Activated B cell treated with CpG ODN at 0.5 μM for 24 hours (primary cell): ENCODE data around the gene KLF5. TPM values are rescaled to one million over a fixed set of nuclear protein-coding genes. Genes with fewer than 3 reads are reported as not detected.

ENCODE experiments used
- ATAC-seq: fragments of 200-7000 bp; cut with Tn5 transposase; one replicate; pipeline ENCODE4 v1.10.0; 2021; ENCODE audit warnings: low read depth, mild to moderate bottlenecking, moderate library complexity
- CTCF ChIA-PET: fragments of 350-600 bp; sonication (Branson Sonifier 250); formaldehyde crosslinking; loops from one replicate; lab custom pipeline; 2021; ENCODE audit warnings: antibody characterized with exemption; lab: Charles Lee
- POLR2A ChIA-PET: fragments of 350-600 bp; sonication (Branson Sonifier 250); formaldehyde crosslinking; loops from one replicate; lab custom pipeline; 2021; ENCODE audit warnings: antibody characterized with exemption; lab: Charles Lee
- DNase-seq: peaks from one replicate; pipeline ENCODE4 v3.0.0; 2022
- H3K27ac Mint-ChIP-seq: one replicate; pipeline ENCODE4 v1.8.0; 2020; ENCODE audit warnings: mixed read lengths
- H3K27me3 Mint-ChIP-seq: one replicate; pipeline ENCODE4 v1.8.0; 2021; ENCODE audit warnings: mixed read lengths
- H3K36me3 Mint-ChIP-seq: one replicate; pipeline ENCODE4 v1.8.0; 2021; ENCODE audit warnings: low read depth, mixed read lengths
- H3K4me1 Mint-ChIP-seq: one replicate; pipeline ENCODE4 v1.8.0; 2021; ENCODE audit warnings: mixed read lengths
- H3K4me3 Mint-ChIP-seq: one replicate; pipeline ENCODE4 v1.8.0; 2020; ENCODE audit warnings: mild to moderate bottlenecking, mixed read lengths
- H3K9me3 Mint-ChIP-seq: one replicate; pipeline ENCODE4 v1.8.0; 2020; ENCODE audit warnings: mixed read lengths
- intact Hi-C: fragments of 100-400 bp; cut with micrococcal nuclease; formaldehyde crosslinking; loops from one replicate; pipeline ENCODE4 v1.15.1; 2024
- total RNA-seq: library from RNA; stranded (reverse); gene quantifications from 2 replicates; pipeline ENCODE4 v1.2.3, GENCODE V29; 2022
- TF ChIP-seq, protein P1 (sequence below): fragments of 200-600 bp; IDR thresholded peaks from one replicate; pipeline ENCODE4 v1.8.0; 2022; ENCODE audit warnings: antibody characterized with exemption, mild to moderate bottlenecking

The KLF5 gene
- total RNA-seq, 1 donor from 2014 or later: 0.35 TPM

DNA sequence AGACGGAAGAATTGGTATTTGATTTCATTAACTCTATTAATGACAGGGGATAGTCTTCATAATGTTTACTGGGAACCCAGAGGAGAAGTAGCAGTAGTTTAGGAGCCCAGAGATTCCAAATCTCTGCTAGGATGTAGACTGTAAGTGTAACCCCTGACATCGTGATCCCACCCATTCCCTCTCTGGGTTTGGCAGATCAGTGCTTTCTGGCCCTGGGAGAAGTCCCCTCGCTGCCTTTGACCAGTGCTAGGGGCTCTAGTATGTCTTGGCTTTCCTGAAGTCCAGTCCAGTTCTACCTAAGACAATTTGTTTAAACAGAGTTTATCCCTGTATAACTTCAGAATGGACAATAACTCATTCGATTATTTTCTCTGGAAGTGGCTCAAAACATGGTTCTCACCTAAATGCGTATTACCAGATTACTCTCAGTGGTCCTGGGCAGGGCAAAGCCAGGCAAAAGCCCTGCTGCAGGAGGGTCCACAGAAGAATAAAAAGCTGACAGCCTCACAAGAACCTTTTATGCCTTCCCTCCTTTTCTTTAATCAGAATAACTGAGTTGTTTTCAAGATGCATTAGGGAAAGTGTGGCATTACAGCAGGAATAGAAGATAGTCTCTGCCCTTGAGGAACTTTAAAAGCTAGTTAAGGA, 11.8 kb downstream of the KLF5 start:
- Mint-ChIP-seq H3K27me3 (no peaks in the 10 kb centered on the region), H3K9me3 (no peaks in the 10 kb centered on the region), H3K27ac (no peak overlapping the region), H3K4me3 (no peak overlapping the region), H3K36me3 (no peaks in the 10 kb centered on the region), H3K4me1 (no peaks in the 10 kb centered on the region)
- intact Hi-C loops: no loop called here
- CTCF ChIA-PET: no interaction called here
- TF ChIP-seq, protein P1, sequence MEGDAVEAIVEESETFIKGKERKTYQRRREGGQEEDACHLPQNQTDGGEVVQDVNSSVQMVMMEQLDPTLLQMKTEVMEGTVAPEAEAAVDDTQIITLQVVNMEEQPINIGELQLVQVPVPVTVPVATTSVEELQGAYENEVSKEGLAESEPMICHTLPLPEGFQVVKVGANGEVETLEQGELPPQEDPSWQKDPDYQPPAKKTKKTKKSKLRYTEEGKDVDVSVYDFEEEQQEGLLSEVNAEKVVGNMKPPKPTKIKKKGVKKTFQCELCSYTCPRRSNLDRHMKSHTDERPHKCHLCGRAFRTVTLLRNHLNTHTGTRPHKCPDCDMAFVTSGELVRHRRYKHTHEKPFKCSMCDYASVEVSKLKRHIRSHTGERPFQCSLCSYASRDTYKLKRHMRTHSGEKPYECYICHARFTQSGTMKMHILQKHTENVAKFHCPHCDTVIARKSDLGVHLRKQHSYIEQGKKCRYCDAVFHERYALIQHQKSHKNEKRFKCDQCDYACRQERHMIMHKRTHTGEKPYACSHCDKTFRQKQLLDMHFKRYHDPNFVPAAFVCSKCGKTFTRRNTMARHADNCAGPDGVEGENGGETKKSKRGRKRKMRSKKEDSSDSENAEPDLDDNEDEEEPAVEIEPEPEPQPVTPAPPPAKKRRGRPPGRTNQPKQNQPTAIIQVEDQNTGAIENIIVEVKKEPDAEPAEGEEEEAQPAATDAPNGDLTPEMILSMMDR: no peak
- DNase-seq: no peak
- ATAC-seq: no peak
- POLR2A ChIA-PET: no interaction called here

DNA sequence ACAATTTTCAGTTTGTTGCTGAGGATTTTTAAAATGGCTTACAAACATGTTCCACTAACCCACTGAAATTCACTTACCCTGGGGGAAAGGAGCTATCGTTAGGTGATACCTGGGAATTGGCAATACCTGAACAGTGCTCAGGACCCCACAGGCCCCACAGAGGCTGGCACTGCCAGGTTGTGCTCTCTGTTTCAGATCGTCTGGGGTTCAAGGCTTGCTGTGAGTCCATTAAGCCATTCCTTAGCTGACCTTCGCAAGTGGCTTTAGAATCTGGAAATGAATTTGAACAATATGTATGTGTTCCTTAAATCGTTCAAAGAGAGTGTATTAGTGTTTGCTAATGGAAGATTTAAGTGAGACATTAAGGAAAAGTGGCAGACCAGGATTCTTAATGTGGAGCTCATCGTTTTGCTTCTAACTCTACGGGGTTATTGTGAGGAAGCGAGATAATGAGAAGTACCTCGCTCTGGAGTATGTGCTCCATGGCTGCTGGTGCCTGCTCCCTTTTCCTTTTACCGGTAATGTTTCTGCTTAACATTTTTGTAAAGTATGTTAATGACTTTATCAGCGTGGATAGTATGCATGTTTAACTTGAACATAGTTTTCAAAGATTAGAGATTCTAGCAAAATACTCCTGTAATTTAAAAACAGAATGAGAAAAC, 13.6 kb downstream of the KLF5 start:
- Mint-ChIP-seq H3K27me3 (no peaks in the 10 kb centered on the region), H3K36me3 (no peaks in the 10 kb centered on the region), H3K4me3 (no peak overlapping the region), H3K4me1 (no peaks in the 10 kb centered on the region), H3K9me3 (no peaks in the 10 kb centered on the region), H3K27ac (no peak overlapping the region)
- intact Hi-C loops: no loop called here
- no peak for DNase-seq
- TF ChIP-seq, protein P1: no peak
- ChIA-PET POLR2A (no interaction called here), CTCF (no interaction called here)
- ATAC-seq: no peak

DNA sequence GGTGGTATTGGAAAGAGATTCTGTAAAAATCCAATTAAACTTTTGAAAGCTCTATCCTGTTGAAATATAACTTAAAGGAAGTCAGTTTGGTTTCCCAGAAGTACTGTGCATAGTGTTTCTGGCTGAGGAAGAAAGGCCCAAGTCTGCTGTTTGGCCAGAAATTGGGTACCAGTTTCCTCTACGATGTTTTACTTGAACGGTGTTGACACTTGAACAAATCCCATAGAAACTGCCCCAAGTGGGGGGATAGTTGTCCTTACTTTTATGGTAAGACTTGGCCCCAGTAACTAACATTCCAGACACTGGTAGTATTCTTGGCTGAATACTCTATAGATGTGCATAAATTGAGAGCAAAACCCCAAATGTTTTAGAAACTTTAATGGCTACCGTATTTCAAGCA, 14.2 kb downstream of the KLF5 start:
- no peaks in the 10 kb centered on the region for H3K9me3 Mint-ChIP-seq
- TF ChIP-seq, protein P1: no peak
- H3K4me1 Mint-ChIP-seq: no peaks in the 10 kb centered on the region
- ATAC-seq (no peak), DNase-seq (no peak)
- H3K27me3 Mint-ChIP-seq: no peaks in the 10 kb centered on the region
- POLR2A ChIA-PET: no interaction called here
- H3K4me3 Mint-ChIP-seq: no peak overlapping the region
- intact Hi-C loops: no loop called here
- no peak overlapping the region for H3K27ac Mint-ChIP-seq
- no peaks in the 10 kb centered on the region for H3K36me3 Mint-ChIP-seq
- CTCF ChIA-PET: no interaction called here

DNA sequence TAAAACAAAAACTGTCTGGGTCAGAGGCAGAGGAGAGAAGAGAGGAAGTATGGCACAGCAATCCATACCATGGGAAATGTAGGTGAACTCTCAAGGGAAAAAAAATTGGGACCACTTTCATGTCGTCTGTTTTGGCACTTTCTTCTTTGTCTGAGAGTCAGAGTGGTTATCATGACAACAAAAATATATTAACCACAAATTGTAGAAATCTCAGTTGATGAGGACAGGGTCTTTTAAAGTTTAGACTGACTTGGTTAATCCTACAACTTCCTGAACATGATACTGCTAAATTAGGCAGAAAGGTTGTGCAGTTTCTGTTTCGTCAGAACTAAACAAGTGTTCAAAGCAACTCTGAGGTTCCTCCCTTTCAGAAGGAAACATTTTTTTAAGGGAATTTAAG, 15.2 kb downstream of the KLF5 start:
- DNase-seq (no peak), ATAC-seq (no peak)
- H3K27me3 Mint-ChIP-seq: no peaks in the 10 kb centered on the region
- intact Hi-C loops: no loop called here
- no peak overlapping the region for H3K4me3 Mint-ChIP-seq
- TF ChIP-seq, protein P1: no peak
- ChIA-PET CTCF (no interaction called here), POLR2A (no interaction called here)
- no peaks in the 10 kb centered on the region for H3K9me3 Mint-ChIP-seq
- H3K36me3 Mint-ChIP-seq: no peaks in the 10 kb centered on the region
- H3K4me1 Mint-ChIP-seq: no peaks in the 10 kb centered on the region
- no peak overlapping the region for H3K27ac Mint-ChIP-seq

DNA sequence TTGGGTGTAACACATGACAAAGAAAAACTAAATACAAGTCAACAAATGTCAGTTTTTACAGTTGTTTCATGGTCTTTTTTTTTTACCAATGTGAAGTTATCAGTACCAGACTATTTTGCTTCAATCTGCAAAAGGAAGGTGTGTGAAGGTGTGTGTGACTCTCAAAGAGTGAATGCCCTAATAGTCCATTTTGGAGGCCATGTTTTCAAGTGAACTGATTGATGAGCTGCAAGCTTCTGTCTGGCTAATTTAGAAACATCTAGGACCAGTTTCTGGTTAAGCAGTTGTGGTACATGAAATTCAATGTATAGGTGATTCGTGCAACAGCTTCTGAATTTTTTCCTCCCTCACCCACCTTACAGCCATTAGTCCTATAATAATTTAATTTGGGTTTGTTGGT, 16.1 kb downstream of the KLF5 start:
- Mint-ChIP-seq H3K36me3 (no peaks in the 10 kb centered on the region), H3K9me3 (no peaks in the 10 kb centered on the region), H3K27ac (no peak overlapping the region), H3K4me3 (no peak overlapping the region), H3K4me1 (no peaks in the 10 kb centered on the region), H3K27me3 (peaks cover 2% of the 10 kb centered on the region)
- ChIA-PET POLR2A (no interaction called here), CTCF (no interaction called here)
- DNase-seq (no peak), ATAC-seq (no peak)
- TF ChIP-seq, protein P1: no peak
- intact Hi-C loops: no loop called here
